ENCODE results near the gene OR2T35. TPM values are rescaled to one million over a fixed set of nuclear protein-coding genes. Genes with fewer than 3 reads are reported as not detected.
"Not testable (repeated sequence)": the region's sequence is repeated elsewhere in the genome, so short reads cannot be mapped to it uniquely, and the experiment has no call there.

Gene OR2T35
- total RNA-seq, 2 experiments from 2014 or later, result not detected

- POLR2A ChIA-PET; H3K27ac Mint-ChIP-seq; H3K27me3 Mint-ChIP-seq; H3K36me3 Mint-ChIP-seq; H3K4me3 Mint-ChIP-seq; H3K9me3 Mint-ChIP-seq; H3K4me1 Mint-ChIP-seq; ATAC-seq (ENCODE audit: low read depth); DNase-seq: not testable (repeated sequence)
Observed at GRCh38 chr1:248640906-248641305, 4.2 kb downstream of the OR2T35 start.

- DNase-seq; H3K4me3 Mint-ChIP-seq; H3K27me3 Mint-ChIP-seq; ATAC-seq (ENCODE audit: low read depth); H3K9me3 Mint-ChIP-seq; H3K27ac Mint-ChIP-seq; POLR2A ChIA-PET; H3K4me1 Mint-ChIP-seq; H3K36me3 Mint-ChIP-seq: not testable (repeated sequence)
Observed at GRCh38 chr1:248639652-248640051, 5.4 kb downstream of the OR2T35 start.

GRCh38 chr1:248636612-248637011, 8.5 kb downstream of the OR2T35 start:
- ATAC-seq (ENCODE audit: low read depth); DNase-seq; H3K27ac Mint-ChIP-seq; H3K27me3 Mint-ChIP-seq; H3K9me3 Mint-ChIP-seq; POLR2A ChIA-PET; H3K4me3 Mint-ChIP-seq; H3K36me3 Mint-ChIP-seq; H3K4me1 Mint-ChIP-seq: not testable (repeated sequence)

- not testable (repeated sequence) for H3K27ac Mint-ChIP-seq, H3K4me1 Mint-ChIP-seq
Observed at GRCh38 chr1:248634991-248635390, 10.1 kb downstream of the OR2T35 start, which contains the start of gene OR2T11. Gene OR2T11 (minus strand): TSS chr1:248635091. CDS start chr1:248627128, 7,963 bp downstream.

GRCh38 chr1:248631354-248632008, 13.6 kb downstream of the OR2T35 start:
- no peaks in the 10 kb centered on the region for H3K36me3 Mint-ChIP-seq
- no peak overlapping the region for H3K4me3 Mint-ChIP-seq
- DNase-seq (no peak), ATAC-seq (ENCODE audit: low read depth) (no peak)
- H3K27me3 Mint-ChIP-seq, result no peaks in the 10 kb centered on the region
- no peaks in the 10 kb centered on the region for H3K9me3 Mint-ChIP-seq
- H3K4me1 Mint-ChIP-seq, result no peaks in the 10 kb centered on the region
- POLR2A ChIA-PET, result no interaction called here
- H3K27ac Mint-ChIP-seq, result no peak overlapping the region

More at GRCh38 chr1:248634991-248635390, 10.1 kb downstream of the OR2T35 start, which contains the start of gene OR2T11:
- H3K4me3 Mint-ChIP-seq; H3K27me3 Mint-ChIP-seq; H3K36me3 Mint-ChIP-seq; ATAC-seq (ENCODE audit: low read depth); POLR2A ChIA-PET; H3K9me3 Mint-ChIP-seq; DNase-seq: not testable (repeated sequence)

- Mint-ChIP-seq H3K4me3 (no peak overlapping the region), H3K4me1 (no peaks in the 10 kb centered on the region), H3K9me3 (no peaks in the 10 kb centered on the region), H3K36me3 (no peaks in the 10 kb centered on the region), H3K27ac (no peak overlapping the region), H3K27me3 (no peaks in the 10 kb centered on the region)
- no peak for ATAC-seq (ENCODE audit: low read depth)
- no peak for DNase-seq
- POLR2A ChIA-PET, result no interaction called here
Observed at GRCh38 chr1:248630551-248630950, 14.5 kb downstream of the OR2T35 start.

- Mint-ChIP-seq H3K27me3 (no peaks in the 10 kb centered on the region), H3K4me3 (no peak overlapping the region), H3K27ac (no peak overlapping the region), H3K9me3 (no peaks in the 10 kb centered on the region), H3K36me3 (no peaks in the 10 kb centered on the region), H3K4me1 (no peaks in the 10 kb centered on the region)
- ATAC-seq (ENCODE audit: low read depth) (no peak), DNase-seq (no peak)
- POLR2A ChIA-PET, result no interaction called here
Observed at GRCh38 chr1:248627971-248628844, 16.9 kb downstream of the OR2T35 start.

- POLR2A ChIA-PET, result no interaction called here
- DNase-seq (no peak), ATAC-seq (ENCODE audit: low read depth) (no peak)
- Mint-ChIP-seq H3K4me1 (no peaks in the 10 kb centered on the region), H3K27ac (no peak overlapping the region), H3K36me3 (no peaks in the 10 kb centered on the region), H3K4me3 (no peak overlapping the region), H3K27me3 (no peaks in the 10 kb centered on the region), H3K9me3 (no peaks in the 10 kb centered on the region)
Observed at GRCh38 chr1:248625971-248626370, 19.1 kb downstream of the OR2T35 start.

- DNase-seq (no peak), ATAC-seq (ENCODE audit: low read depth) (no peak)
- H3K36me3 Mint-ChIP-seq, result no peaks in the 10 kb centered on the region
- H3K4me3 Mint-ChIP-seq, result no peak overlapping the region
- no peaks in the 10 kb centered on the region for H3K9me3 Mint-ChIP-seq
- no peaks in the 10 kb centered on the region for H3K4me1 Mint-ChIP-seq
- H3K27ac Mint-ChIP-seq, result no peak overlapping the region
- POLR2A ChIA-PET, result no interaction called here
- H3K27me3 Mint-ChIP-seq, result no peaks in the 10 kb centered on the region
Observed at GRCh38 chr1:248625166-248625565, 19.9 kb downstream of the OR2T35 start.

GRCh38 chr1:248622570-248623001, 22.5 kb downstream of the OR2T35 start:
- peak; percentile 58 for ATAC-seq (ENCODE audit: low read depth)
- H3K36me3 Mint-ChIP-seq, result no peaks in the 10 kb centered on the region
- H3K27ac Mint-ChIP-seq, result no peak overlapping the region
- H3K4me3 Mint-ChIP-seq, result no peak overlapping the region
- no peaks in the 10 kb centered on the region for H3K27me3 Mint-ChIP-seq
- H3K4me1 Mint-ChIP-seq, result no peaks in the 10 kb centered on the region
- POLR2A ChIA-PET, result interaction anchor here (0.7 kb wide), 1 partner anchor 275 kb away, joined by 3 read pairs; no protein-coding TSS in a partner anchor
- DNase-seq, result no peak
- no peaks in the 10 kb centered on the region for H3K9me3 Mint-ChIP-seq

- H3K27me3 Mint-ChIP-seq, result no peaks in the 10 kb centered on the region
- H3K27ac Mint-ChIP-seq, result no peak overlapping the region
- no peaks in the 10 kb centered on the region for H3K9me3 Mint-ChIP-seq
- H3K4me1 Mint-ChIP-seq, result no peaks in the 10 kb centered on the region
- POLR2A ChIA-PET, result no interaction called here
- no peaks in the 10 kb centered on the region for H3K36me3 Mint-ChIP-seq
- H3K4me3 Mint-ChIP-seq, result no peak overlapping the region
- ATAC-seq (ENCODE audit: low read depth) (no peak), DNase-seq (no peak)
Observed at GRCh38 chr1:248621770-248622169, 23.3 kb downstream of the OR2T35 start.

GRCh38 chr1:248618878-248619277, 26.2 kb downstream of the OR2T35 start:
- H3K27ac Mint-ChIP-seq, result no peak overlapping the region
- H3K4me1 Mint-ChIP-seq, result no peaks in the 10 kb centered on the region
- no peaks in the 10 kb centered on the region for H3K27me3 Mint-ChIP-seq
- DNase-seq, result no peak
- H3K9me3 Mint-ChIP-seq, result no peaks in the 10 kb centered on the region
- no peak overlapping the region for H3K4me3 Mint-ChIP-seq
- POLR2A ChIA-PET, result no interaction called here
- H3K36me3 Mint-ChIP-seq, result no peaks in the 10 kb centered on the region
- ATAC-seq (ENCODE audit: low read depth), result no peak

GRCh38 chr1:248618119-248618518, 27.0 kb downstream of the OR2T35 start:
- ATAC-seq (ENCODE audit: low read depth) (no peak), DNase-seq (no peak)
- Mint-ChIP-seq H3K4me3 (no peak overlapping the region), H3K27me3 (no peaks in the 10 kb centered on the region), H3K4me1 (no peaks in the 10 kb centered on the region), H3K27ac (no peak overlapping the region), H3K9me3 (no peaks in the 10 kb centered on the region), H3K36me3 (no peaks in the 10 kb centered on the region)
- POLR2A ChIA-PET, result no interaction called here

- no peak overlapping the region for H3K4me3 Mint-ChIP-seq
- H3K27ac Mint-ChIP-seq, result no peak overlapping the region
- POLR2A ChIA-PET, result no interaction called here
- no peaks in the 10 kb centered on the region for H3K27me3 Mint-ChIP-seq
- DNase-seq, result no peak
- no peaks in the 10 kb centered on the region for H3K4me1 Mint-ChIP-seq
- no peak for ATAC-seq (ENCODE audit: low read depth)
- no peaks in the 10 kb centered on the region for H3K9me3 Mint-ChIP-seq
- no peaks in the 10 kb centered on the region for H3K36me3 Mint-ChIP-seq
Observed at GRCh38 chr1:248613742-248614141, 31.3 kb downstream of the OR2T35 start.

Measured in activated naive CD8-positive, alpha-beta T cell treated with anti-CD3 and anti-CD28 coated beads, Interleukin-2, amount 10 ng/mL, durations not matched to agents 7 days and 5 days (primary cell).